ENCODE results near the gene CPED1.

The CPED1 gene

DNA sequence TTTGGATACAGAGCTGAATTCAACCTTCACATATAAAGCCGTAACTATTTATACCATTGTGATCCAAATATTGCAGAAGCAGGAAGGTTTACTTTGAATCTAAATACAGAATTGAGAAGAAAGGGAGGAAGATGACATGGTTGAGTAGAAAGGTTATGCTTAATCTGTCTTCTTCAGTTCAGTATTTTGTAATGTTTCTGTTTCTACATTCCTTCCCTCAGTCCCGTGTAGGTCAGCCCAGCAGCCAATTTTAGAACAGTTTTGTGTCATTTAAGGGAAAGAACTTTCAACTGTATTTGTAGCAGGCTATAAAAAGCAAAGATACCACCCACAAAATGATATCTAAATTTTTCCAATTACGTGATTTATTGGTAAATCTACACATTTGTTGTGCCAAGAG lies 97.4 kb downstream of the CPED1 start:
- TF ChIP-seq, protein P1, sequence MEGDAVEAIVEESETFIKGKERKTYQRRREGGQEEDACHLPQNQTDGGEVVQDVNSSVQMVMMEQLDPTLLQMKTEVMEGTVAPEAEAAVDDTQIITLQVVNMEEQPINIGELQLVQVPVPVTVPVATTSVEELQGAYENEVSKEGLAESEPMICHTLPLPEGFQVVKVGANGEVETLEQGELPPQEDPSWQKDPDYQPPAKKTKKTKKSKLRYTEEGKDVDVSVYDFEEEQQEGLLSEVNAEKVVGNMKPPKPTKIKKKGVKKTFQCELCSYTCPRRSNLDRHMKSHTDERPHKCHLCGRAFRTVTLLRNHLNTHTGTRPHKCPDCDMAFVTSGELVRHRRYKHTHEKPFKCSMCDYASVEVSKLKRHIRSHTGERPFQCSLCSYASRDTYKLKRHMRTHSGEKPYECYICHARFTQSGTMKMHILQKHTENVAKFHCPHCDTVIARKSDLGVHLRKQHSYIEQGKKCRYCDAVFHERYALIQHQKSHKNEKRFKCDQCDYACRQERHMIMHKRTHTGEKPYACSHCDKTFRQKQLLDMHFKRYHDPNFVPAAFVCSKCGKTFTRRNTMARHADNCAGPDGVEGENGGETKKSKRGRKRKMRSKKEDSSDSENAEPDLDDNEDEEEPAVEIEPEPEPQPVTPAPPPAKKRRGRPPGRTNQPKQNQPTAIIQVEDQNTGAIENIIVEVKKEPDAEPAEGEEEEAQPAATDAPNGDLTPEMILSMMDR (conservative IDR thresholded peaks at IDR 0.05), result no peak
- TF ChIP-seq ZFX (IDR thresholded peaks at IDR 0.05), result no peak
- no peak overlapping the region for H3K27ac ChIP-seq

- H3K27ac ChIP-seq, result no peak overlapping the region
- TF ChIP-seq, protein P1 (conservative IDR thresholded peaks at IDR 0.05), result no peak
- TF ChIP-seq ZFX (IDR thresholded peaks at IDR 0.05), result no peak
Observed at GRCh38 chr7:121088870-121089269, 100.4 kb downstream of the CPED1 start.

DNA sequence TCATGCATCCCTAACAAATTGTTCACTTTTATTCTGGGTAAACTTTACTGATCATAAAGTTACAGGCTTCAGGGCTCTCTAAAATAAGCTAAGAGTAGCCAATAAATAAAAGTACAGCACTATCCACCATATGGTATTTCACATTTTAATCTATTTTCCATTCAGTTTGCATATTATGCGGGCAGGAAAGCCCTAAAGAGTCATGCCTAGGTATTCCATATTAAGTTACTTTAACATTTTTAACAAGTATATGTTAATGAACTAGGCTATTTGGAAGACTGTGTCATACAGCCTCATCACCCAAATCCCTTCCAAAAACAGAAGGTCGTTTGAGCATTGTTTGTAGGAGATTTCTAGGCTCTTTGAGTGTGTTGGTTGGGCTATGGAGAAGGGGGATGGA lies 106.3 kb downstream of the CPED1 start:
- H3K27ac ChIP-seq, result no peak overlapping the region
- TF ChIP-seq, protein P1 (conservative IDR thresholded peaks at IDR 0.05), result no peak
- TF ChIP-seq ZFX (IDR thresholded peaks at IDR 0.05), result no peak

GRCh38 chr7:121097577-121097976 lies 109.1 kb downstream of the CPED1 start:
- TF ChIP-seq, protein P1 (conservative IDR thresholded peaks at IDR 0.05), result no peak
- TF ChIP-seq ZFX (IDR thresholded peaks at IDR 0.05), result no peak
- no peak overlapping the region for H3K27ac ChIP-seq

DNA sequence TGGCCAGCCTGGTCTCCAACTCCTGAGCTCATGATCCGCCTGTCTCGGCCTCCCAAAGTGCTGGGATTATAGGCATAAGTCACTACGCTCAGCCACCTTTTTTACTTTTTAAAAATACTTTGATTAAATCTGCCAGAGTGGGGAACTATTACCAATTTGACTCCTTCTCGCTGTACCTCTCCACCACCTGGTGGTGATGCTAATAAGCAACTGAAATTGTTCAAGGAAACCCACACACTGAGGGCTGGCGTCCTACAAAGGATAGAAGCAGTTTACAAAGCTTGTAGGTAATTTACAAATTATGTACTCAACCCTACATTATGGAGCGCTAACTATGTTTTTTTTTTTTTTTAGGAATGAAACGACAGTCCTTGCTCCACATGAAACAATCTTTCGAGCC lies 111.1 kb downstream of the CPED1 start:
- TF ChIP-seq, protein P1 (conservative IDR thresholded peaks at IDR 0.05), result peak; percentile 23
- no peak for TF ChIP-seq ZFX (IDR thresholded peaks at IDR 0.05)
- no peak overlapping the region for H3K27ac ChIP-seq

- no peak overlapping the region for H3K27ac ChIP-seq
- TF ChIP-seq ZFX (IDR thresholded peaks at IDR 0.05), result no peak
- TF ChIP-seq, protein P1 (conservative IDR thresholded peaks at IDR 0.05), result no peak
Observed at GRCh38 chr7:121101083-121101482, 112.6 kb downstream of the CPED1 start.

DNA sequence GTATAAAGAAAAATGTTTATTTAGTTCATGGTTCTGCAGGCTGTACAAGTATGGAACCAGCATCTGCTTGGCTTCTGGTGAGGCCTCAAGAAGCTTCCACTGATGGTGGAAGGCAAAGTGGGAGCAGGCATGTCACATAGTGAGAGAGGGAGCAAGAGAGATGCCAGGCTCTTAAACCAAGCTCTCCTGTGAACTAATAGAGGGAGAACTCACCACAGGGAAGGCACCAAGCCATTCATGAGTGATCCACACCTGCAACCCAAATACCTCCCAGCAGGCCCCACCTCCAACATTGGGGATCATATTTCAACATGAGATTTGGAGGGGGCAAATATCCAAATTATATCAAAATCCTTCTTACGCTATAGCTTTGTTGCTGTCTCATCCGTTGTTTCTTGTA lies 113.1 kb downstream of the CPED1 start:
- H3K27ac ChIP-seq, result no peak overlapping the region
- TF ChIP-seq, protein P1 (conservative IDR thresholded peaks at IDR 0.05), result no peak
- TF ChIP-seq ZFX (IDR thresholded peaks at IDR 0.05), result no peak

Measured in C4-2B (cell line).